IMR-90 (cell line): ENCODE data around the gene NTF3. TPM values are rescaled to one million over a fixed set of nuclear protein-coding genes. Genes with fewer than 3 reads are reported as not detected.
A peak's percentile ranks its signal among the peaks of the same experiment; 100 is the strongest.

Source experiments
- ATAC-seq: fragments of 200-7000 bp; cut with Tn5 transposase; 2 replicates; pipeline ENCODE4 v1.9.1; 2020; ENCODE audit warnings: low read depth, mild to moderate bottlenecking, moderate library complexity
- BruUV-seq: library from RNA; stranded (reverse); fragments of 400-500 nt; replicated peaks from 2 replicates; lab custom pipeline; 2021; lab: Mats Ljungman, UMichigan
- CTCF ChIA-PET: fragments of 300-600 bp; formaldehyde crosslinking; extraction: SDS; loops from one replicate; lab custom pipeline; 2021; ENCODE audit warnings: antibody characterized with exemption; lab: Yijun Ruan, JAX
- POLR2A ChIA-PET: fragments of 300-600 bp; sonication (Branson Sonifier 250); formaldehyde crosslinking; loops from one replicate; lab custom pipeline; 2022; ENCODE audit warnings: antibody characterized with exemption; ENCODE audit not compliant: unreplicated experiment; lab: Charles Lee
- DNase-seq: peaks from one replicate; pipeline ENCODE4 v3.0.0; 2013
- H2AFZ ChIP-seq: replicated peaks from 2 replicates; pipeline ENCODE3; 2013; ENCODE audit warnings: low read length, mild to moderate bottlenecking; ENCODE audit not compliant: poor library complexity
- H2AK5ac ChIP-seq: 2 replicates; pipeline ENCODE4 v1.6.1; 2013; ENCODE audit warnings: low read depth, low read length, inconsistent platforms
- H2AK9ac ChIP-seq: replicated peaks from 2 replicates; pipeline ENCODE3; 2013; ENCODE audit warnings: mild to moderate bottlenecking, low read depth, low read length, moderate library complexity; ENCODE audit not compliant: poor library complexity
- H2BK120ac ChIP-seq: 2 replicates; pipeline ENCODE4 v1.6.1; 2013; ENCODE audit warnings: low read depth, low read length, inconsistent platforms
- H2BK15ac ChIP-seq: 3 replicates; pipeline ENCODE4 v1.6.1; 2013; ENCODE audit warnings: low read depth, low read length, inconsistent platforms
- H2BK20ac ChIP-seq: 2 replicates; pipeline ENCODE4 v1.6.1; 2013; ENCODE audit warnings: low read depth, mild to moderate bottlenecking, inconsistent platforms, low read length, moderate library complexity
- H2BK5ac ChIP-seq: 2 replicates; pipeline ENCODE4 v1.6.1; 2013; ENCODE audit warnings: mild to moderate bottlenecking, low read depth, low read length, inconsistent platforms; ENCODE audit not compliant: poor library complexity, severe bottlenecking
- H3K14ac ChIP-seq: replicated peaks from 2 replicates; pipeline ENCODE4 v1.6.1; 2013; ENCODE audit warnings: low read depth, low read length, inconsistent platforms
- H3K18ac ChIP-seq: 2 replicates; pipeline ENCODE4 v1.6.1; 2013; ENCODE audit warnings: low read depth, low read length, control low read depth
- H3K23ac ChIP-seq: 2 replicates; pipeline ENCODE4 v1.6.1; 2013; ENCODE audit warnings: low read depth, low read length, inconsistent platforms
- H3K27ac ChIP-seq: 2 replicates; pipeline ENCODE4 v1.5.1; 2013; ENCODE audit warnings: mild to moderate bottlenecking, control low read depth, low read length; ENCODE audit not compliant: insufficient read depth
- H3K27me3 ChIP-seq: 2 replicates; pipeline ENCODE4 v1.6.1; 2013; ENCODE audit warnings: low read length; ENCODE audit not compliant: control insufficient read depth, insufficient read depth
- H3K36me3 ChIP-seq: 2 replicates; pipeline ENCODE4 v1.6.1; 2013; ENCODE audit warnings: low read length, mixed read lengths; ENCODE audit not compliant: control insufficient read depth, insufficient read depth
- H3K4ac ChIP-seq: 2 replicates; pipeline ENCODE4 v1.6.1; 2013; ENCODE audit warnings: low read depth, low read length, inconsistent platforms
- H3K4me1 ChIP-seq: 2 replicates; pipeline ENCODE4 v1.6.1; 2013; ENCODE audit warnings: low read length, mixed read lengths; ENCODE audit not compliant: control insufficient read depth, insufficient read depth
- H3K4me2 ChIP-seq: 2 replicates; pipeline ENCODE4 v1.6.1; 2013; ENCODE audit warnings: low read depth, mild to moderate bottlenecking, control low read depth, low read length, moderate library complexity
- H3K4me3 ChIP-seq: 2 replicates; pipeline ENCODE4 v1.5.1; 2013; ENCODE audit warnings: low read depth, mild to moderate bottlenecking, control low read depth, low read length, moderate library complexity; ENCODE audit not compliant: insufficient read depth
- H3K56ac ChIP-seq: 2 replicates; pipeline ENCODE4 v1.6.1; 2013; ENCODE audit warnings: low read length, inconsistent platforms; ENCODE audit not compliant: insufficient read depth; ENCODE audit errors: extremely low read depth
- H3K79me1 ChIP-seq, 2 experiments: 2 replicates each; pipeline ENCODE4 v1.6.1; 2013; ENCODE audit warnings: low read length in 2 of 2, inconsistent platforms in 1 of 2, low read depth in 1 of 2
- H3K9ac ChIP-seq: 2 replicates; pipeline ENCODE4 v1.6.1; 2013; ENCODE audit warnings: low read depth, low read length, control low read depth
- H3K9me1 ChIP-seq: 2 replicates; pipeline ENCODE4 v1.6.1; 2013; ENCODE audit warnings: low read length, inconsistent platforms; ENCODE audit not compliant: insufficient read depth
- H3K9me3 ChIP-seq: 2 replicates; pipeline ENCODE4 v1.6.1; 2013; ENCODE audit warnings: low read length; ENCODE audit not compliant: control insufficient read depth, insufficient read depth
- H4K20me1 ChIP-seq: 2 replicates; pipeline ENCODE4 v1.6.1; 2013; ENCODE audit warnings: low read length, inconsistent platforms; ENCODE audit not compliant: insufficient read depth
- H4K5ac ChIP-seq: 2 replicates; pipeline ENCODE4 v1.6.1; 2013; ENCODE audit warnings: mild to moderate bottlenecking, low read depth, low read length, control low read depth
- H4K8ac ChIP-seq, 2 experiments: 2 replicates each; pipeline ENCODE4 v1.6.1; 2013; ENCODE audit warnings: low read depth in 2 of 2, low read length in 2 of 2, control low read depth in 1 of 2, inconsistent platforms in 1 of 2
- H4K91ac ChIP-seq: 2 replicates; pipeline ENCODE4 v1.6.1; 2013; ENCODE audit warnings: low read depth, low read length, inconsistent platforms; ENCODE audit not compliant: insufficient read depth
- BHLHE40 ChIP-seq: fragments of 150-350 bp; IDR thresholded peaks from 2 replicates; pipeline ENCODE4 v1.6.1; 2016; ENCODE audit warnings: mild to moderate bottlenecking, low read depth, low read length
- CEBPB ChIP-seq: IDR thresholded peaks from 2 replicates; pipeline ENCODE4 v1.6.1; 2012; ENCODE audit warnings: low read depth, low read length, improper control_type of control experiment
- CTCF ChIP-seq: conservative IDR thresholded peaks from 2 replicates; pipeline ENCODE4 v1.5.1; 2012; ENCODE audit warnings: mild to moderate bottlenecking, low read depth, low read length, improper control_type of control experiment
- ELK1 ChIP-seq: fragments of 150-350 bp; IDR thresholded peaks from 2 replicates; pipeline ENCODE4 v1.6.1; 2016; ENCODE audit warnings: low read depth, mild to moderate bottlenecking, low read length, moderate library complexity, borderline replicate concordance
- FOS ChIP-seq: fragments of 150-350 bp; IDR thresholded peaks from 2 replicates; pipeline ENCODE4 v1.6.1; 2016; ENCODE audit warnings: low read depth, low read length
- MAFK ChIP-seq: IDR thresholded peaks from 2 replicates; pipeline ENCODE4 v1.6.1; 2012; ENCODE audit warnings: low read depth, low read length, improper control_type of control experiment
- MAZ ChIP-seq: IDR thresholded peaks from 2 replicates; pipeline ENCODE4 v1.6.1; 2012; ENCODE audit warnings: low read depth, mild to moderate bottlenecking, low read length, improper control_type of control experiment, moderate library complexity, borderline replicate concordance
- MXI1 ChIP-seq: IDR thresholded peaks from 2 replicates; pipeline ENCODE4 v1.6.1; 2012; ENCODE audit warnings: low read depth, mild to moderate bottlenecking, low read length, moderate library complexity, borderline replicate concordance
- NFE2L2 ChIP-seq: fragments of 150-350 bp; IDR thresholded peaks from 2 replicates; pipeline ENCODE4 v1.6.1; 2016; ENCODE audit warnings: low read depth, mild to moderate bottlenecking, low read length
- POLR2A ChIP-seq: IDR thresholded peaks from 2 replicates; pipeline ENCODE4 v1.6.1; 2012; ENCODE audit warnings: mild to moderate bottlenecking, low read depth, low read length
- RAD21 ChIP-seq: IDR thresholded peaks from 2 replicates; pipeline ENCODE4 v1.6.1; 2012; ENCODE audit warnings: low read length, improper control_type of control experiment
- RFX5 ChIP-seq: IDR thresholded peaks from 2 replicates; pipeline ENCODE4 v1.8.0; 2012; ENCODE audit warnings: low read depth, mild to moderate bottlenecking, low read length, moderate library complexity
- SMC3 ChIP-seq: fragments of 150-350 bp; IDR thresholded peaks from 2 replicates; pipeline ENCODE4 v1.6.1; 2016; ENCODE audit warnings: low read depth, mild to moderate bottlenecking, antibody characterized with exemption, low read length, moderate library complexity
- WGBS, 2 experiments: methylation state at CpG; one replicate each; pipeline versions ENCODE4 v1.1.5 to v1.1.7; 2013; ENCODE audit warnings: missing lambda C conversion rate in 2 of 2; ENCODE audit not compliant: insufficient read length in 1 of 2; ENCODE audit errors: extremely low coverage in 2 of 2; 5-methylcytosine and 5-hydroxymethylcytosine counted together
- dilution Hi-C: fragments of 300-500 bp; cut with HindIII; formaldehyde crosslinking; loops from one replicate; pipeline ENCODE4 v1.14.3; 2018; ENCODE audit warnings: low sequenced_read_pairs; ENCODE audit not compliant: unreplicated experiment
- in situ Hi-C: fragments of 300-500 bp; cut with MboI; formaldehyde crosslinking; loops from 3 replicates; pipeline ENCODE4 v1.14.3; 2019; ENCODE audit warnings: low sequenced_read_pairs, inconsistent platforms, mixed read lengths
- intact Hi-C: fragments of 100-400 bp; cut with micrococcal nuclease; formaldehyde crosslinking; loops from 2 replicates; pipeline ENCODE4 v1.10.0; 2022
- polyA plus RNA-seq, 3 experiments: library from polyadenylated mRNA; depleted of rRNA; stranded (reverse); fragments of >200 nt; gene quantifications; 2 replicates each; pipeline ENCODE4 v1.2.3, GENCODE V29; 2012; ENCODE audit warnings: low replicate concordance in 1 of 3
- total RNA-seq: library from RNA; depleted of rRNA; stranded (reverse); fragments of >200 nt; gene quantifications from 2 replicates; pipeline ENCODE4 v1.2.3, GENCODE V29; 2012

The NTF3 gene
- total and polyA plus RNA-seq, 2 of the 4 experiments (the other 2 are of a cell fraction), result 12.2 to 32.4 TPM

GRCh38 chr12:5511644-5512600, 80.0 kb downstream of the NTF3 start (continued):
- TF ChIP-seq CTCF, result peak; percentile 72

GRCh38 chr12:5512601-5512970, 80.7 kb downstream of the NTF3 start:
- no peak for ATAC-seq
- Histone ChIP-seq H2AFZ (no peak overlapping the region), H3K18ac (no peak overlapping the region), H2BK120ac (no peak overlapping the region), H4K91ac (no peak overlapping the region), H3K9me1 (0 out of 2 replicates have a peak, but pooled peaks cover 6% of the 10 kb centered on the region), H4K5ac (no peak overlapping the region), H2BK20ac (no peak overlapping the region), H3K4me1 (no peaks in the 10 kb centered on the region), H3K79me1 (no peaks in the 10 kb centered on the region; a peak in 1 of 4 replicates), H3K4me3 (no peak overlapping the region), H3K56ac (no peak overlapping the region), H2AK5ac (no peak overlapping the region), H4K8ac (no peak overlapping the region), H2BK5ac (no peak overlapping the region), H3K36me3 (peaks cover 3% of the 10 kb centered on the region; the same call in 1 of the 2 replicates), H3K14ac (no peak overlapping the region), H3K27ac (no peak overlapping the region), H2BK15ac (no peak overlapping the region), H2AK9ac (no peak overlapping the region), H3K9me3 (no peaks in the 10 kb centered on the region), H3K9ac (no peak overlapping the region), H3K27me3 (no peaks in the 10 kb centered on the region), H3K4ac (no peak overlapping the region), H4K20me1 (no peaks in the 10 kb centered on the region), H3K23ac (no peak overlapping the region), H3K4me2 (no peak overlapping the region)
- ChIA-PET CTCF (interaction anchor here (0.6 kb wide), 1 partner anchor 97 kb away, joined by 3 read pairs; no protein-coding TSS in a partner anchor), POLR2A (no interaction called here)
- in situ Hi-C loops, result no loop called here
- intact Hi-C loops, result loop anchor here (5.0 kb wide), 1 partner anchor 340 kb away; no protein-coding TSS in a partner anchor
- dilution Hi-C loops, result no loop called here
- no peak for DNase-seq
- no TSS peak for BruUV-seq
- WGBS, 2 experiments, result 79% methylated on average over 6 of the region's 7 CpGs; no CpG with 5 or more reads in 1 of the 2 experiments
- TF ChIP-seq BHLHE40 (no peak), NFE2L2 (no peak), CEBPB (no peak), MXI1 (no peak), FOS (no peak), POLR2A (no peak), ELK1 (no peak), RAD21 (no peak), MAFK (no peak), RFX5 (no peak), MAZ (no peak), SMC3 (no peak)
